ENCODE results near the gene BRINP3. TPM values are rescaled to one million over a fixed set of nuclear protein-coding genes. Genes with fewer than 3 reads are reported as not detected.
"Not testable (repeated sequence)": the region's sequence is repeated elsewhere in the genome, so short reads cannot be mapped to it uniquely, and the experiment has no call there.

BRINP3 gene
- polyA plus RNA-seq, 1 donor from 2014 or later = 7.7 TPM

- Histone ChIP-seq H3K9ac (ENCODE audit: low read length) (no peak overlapping the region), H3K9me3 (ENCODE audit: low read length) (no peaks in the 10 kb centered on the region), H3K36me3 (ENCODE audit: insufficient read depth, low read length) (no peaks in the 10 kb centered on the region), H3F3A (ENCODE audit: insufficient read depth, low read length, poor library complexity, severe bottlenecking) (no peaks in the 10 kb centered on the region), H3K4me3 (ENCODE audit: low read length) (no peak overlapping the region), H3K27ac (ENCODE audit: low read length) (no peak overlapping the region), H2AFZ (ENCODE audit: low read depth, low read length) (no peak overlapping the region), H3K79me2 (replicated peaks; ENCODE audit: insufficient read depth, low read length) (no peaks in the 10 kb centered on the region), H3K4me2 (ENCODE audit: low read length) (no peak overlapping the region), H3K9me2 (ENCODE audit: insufficient read depth, low read length) (no peaks in the 10 kb centered on the region), H3K27me3 (ENCODE audit: insufficient read depth, low read depth, low read length) (no peaks in the 10 kb centered on the region), H4K20me1 (ENCODE audit: insufficient read depth) (no peaks in the 10 kb centered on the region)
- no peak for TF ChIP-seq RAD21 (conservative IDR thresholded peaks at IDR 0.05)
- no peak for TF ChIP-seq POLR2AphosphoS5 (IDR thresholded peaks at IDR 0.05)
- no peak for TF ChIP-seq EZH2 (IDR thresholded peaks at IDR 0.05; ENCODE audit: borderline replicate concordance, insufficient read depth, low read length, poor library complexity, severe bottlenecking)
- no peak for TF ChIP-seq REST (IDR thresholded peaks at IDR 0.05; ENCODE audit: borderline replicate concordance)
- TF ChIP-seq SMC3 (conservative IDR thresholded peaks at IDR 0.05; ENCODE audit: poor library complexity) = no peak
- TF ChIP-seq EP300 (conservative IDR thresholded peaks at IDR 0.05; ENCODE audit: poor library complexity, severe bottlenecking) = no peak
- TF ChIP-seq TAF1 (IDR thresholded peaks at IDR 0.05; ENCODE audit: low read depth) = no peak
- no peak for TF ChIP-seq MXI1 (conservative IDR thresholded peaks at IDR 0.05; ENCODE audit: poor library complexity, severe bottlenecking)
- no peak for TF ChIP-seq CTCF (IDR thresholded peaks at IDR 0.05; ENCODE audit: poor library complexity, severe bottlenecking)
Measured at GRCh38 chr1:190507357-190507756, 29.7 kb upstream of the BRINP3 start.

GRCh38 chr1:190504539-190504938 lies 26.9 kb upstream of the BRINP3 start:
- H4K20me1 ChIP-seq (ENCODE audit: insufficient read depth); H3K27me3 ChIP-seq (ENCODE audit: insufficient read depth, low read depth, low read length); H3K27ac ChIP-seq (ENCODE audit: low read length); H3K9ac ChIP-seq (ENCODE audit: low read length); H2AFZ ChIP-seq (ENCODE audit: low read depth, low read length); H3K4me3 ChIP-seq (ENCODE audit: low read length); H3K36me3 ChIP-seq (ENCODE audit: insufficient read depth, low read length); H3K79me2 ChIP-seq (replicated peaks; ENCODE audit: insufficient read depth, low read length); H3K9me3 ChIP-seq (ENCODE audit: low read length); H3K9me2 ChIP-seq (ENCODE audit: insufficient read depth, low read length); H3F3A ChIP-seq (ENCODE audit: insufficient read depth, low read length, poor library complexity, severe bottlenecking); H3K4me2 ChIP-seq (ENCODE audit: low read length): not testable (repeated sequence)

- Histone ChIP-seq H3K4me2 (ENCODE audit: low read length) (no peak overlapping the region), H3K27ac (ENCODE audit: low read length) (peak overlapping the region; percentile 30), H3K9me3 (ENCODE audit: low read length) (no peaks in the 10 kb centered on the region), H3K9me2 (ENCODE audit: insufficient read depth, low read length) (no peaks in the 10 kb centered on the region), H3K9ac (ENCODE audit: low read length) (no peak overlapping the region), H3K27me3 (ENCODE audit: insufficient read depth, low read depth, low read length) (no peaks in the 10 kb centered on the region), H3K79me2 (replicated peaks; ENCODE audit: insufficient read depth, low read length) (no peaks in the 10 kb centered on the region), H2AFZ (ENCODE audit: low read depth, low read length) (no peak overlapping the region), H3K36me3 (ENCODE audit: insufficient read depth, low read length) (no peaks in the 10 kb centered on the region), H3F3A (ENCODE audit: insufficient read depth, low read length, poor library complexity, severe bottlenecking) (no peaks in the 10 kb centered on the region), H4K20me1 (ENCODE audit: insufficient read depth) (no peaks in the 10 kb centered on the region), H3K4me3 (ENCODE audit: low read length) (no peak overlapping the region)
- no peak for TF ChIP-seq SMC3 (conservative IDR thresholded peaks at IDR 0.05; ENCODE audit: poor library complexity)
- TF ChIP-seq TAF1 (IDR thresholded peaks at IDR 0.05; ENCODE audit: low read depth) = no peak
- TF ChIP-seq RAD21 (conservative IDR thresholded peaks at IDR 0.05) = peak; percentile 27
- no peak for TF ChIP-seq EZH2 (IDR thresholded peaks at IDR 0.05; ENCODE audit: borderline replicate concordance, insufficient read depth, low read length, poor library complexity, severe bottlenecking)
- peak; percentile 77 for TF ChIP-seq POLR2AphosphoS5 (IDR thresholded peaks at IDR 0.05)
- peak; percentile 94 for TF ChIP-seq EP300 (conservative IDR thresholded peaks at IDR 0.05; ENCODE audit: poor library complexity, severe bottlenecking)
- TF ChIP-seq MXI1 (conservative IDR thresholded peaks at IDR 0.05; ENCODE audit: poor library complexity, severe bottlenecking) = no peak
- peak; percentile 30 for TF ChIP-seq REST (IDR thresholded peaks at IDR 0.05; ENCODE audit: borderline replicate concordance)
- no peak for TF ChIP-seq CTCF (IDR thresholded peaks at IDR 0.05; ENCODE audit: poor library complexity, severe bottlenecking)
Measured at GRCh38 chr1:190497565-190497964, 19.9 kb upstream of the BRINP3 start.
